Fibroblast of the aortic adventitia (primary cell): ENCODE data around the gene LEPROT. TPM values are rescaled to one million over a fixed set of nuclear protein-coding genes. Genes with fewer than 3 reads are reported as not detected.
A peak's percentile ranks its signal among the peaks of the same experiment; 100 is the strongest.
"Not testable (repeated sequence)": the region's sequence is repeated elsewhere in the genome, so short reads cannot be mapped to it uniquely, and the experiment has no call there.

Source experiments
- DNase-seq: peaks from one replicate; pipeline ENCODE4 v3.0.0-alpha.2; 2010; ENCODE audit warnings: low read depth
- H3K4me3 ChIP-seq: 2 replicates; pipeline ENCODE4 v1.5.1; 2011; ENCODE audit warnings: low read depth, mild to moderate bottlenecking, control low read depth, low read length, moderate library complexity
- CTCF ChIP-seq: IDR thresholded peaks from 2 replicates; pipeline ENCODE4 v1.5.1; 2011; ENCODE audit warnings: mild to moderate bottlenecking, low read length, control low read depth, inconsistent platforms; ENCODE audit not compliant: insufficient read depth
- total RNA-seq: library from RNA; depleted of rRNA; stranded (reverse); fragments of >200 nt; gene quantifications from 2 replicates; pipeline ENCODE4 v1.2.3, GENCODE V29; 2012; ENCODE audit warnings: low replicate concordance

The LEPROT gene
- total RNA-seq, 1 donor = 65.4 TPM

DNA sequence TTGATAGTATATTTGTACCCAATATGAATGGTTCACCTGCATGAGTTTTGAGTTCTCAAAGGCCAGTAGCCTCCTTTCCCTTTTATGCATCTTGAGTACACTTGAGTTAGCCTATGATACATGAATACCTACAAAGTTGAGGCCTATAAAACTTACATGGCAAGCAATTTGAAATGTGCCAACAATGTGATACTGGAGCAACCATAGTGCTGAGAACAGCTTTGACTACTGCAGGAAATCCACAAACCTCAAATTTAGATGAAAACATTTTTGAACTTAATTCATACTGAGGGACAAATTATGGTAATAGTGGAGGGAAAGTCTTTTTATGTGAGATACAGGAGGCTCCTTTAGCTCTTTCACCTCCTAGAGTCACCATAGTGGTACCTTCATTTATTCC lies 37.4 kb downstream of the LEPROT start:
- no peak overlapping the region for H3K4me3 ChIP-seq
- no peak for DNase-seq
- no peak for TF ChIP-seq CTCF

DNA sequence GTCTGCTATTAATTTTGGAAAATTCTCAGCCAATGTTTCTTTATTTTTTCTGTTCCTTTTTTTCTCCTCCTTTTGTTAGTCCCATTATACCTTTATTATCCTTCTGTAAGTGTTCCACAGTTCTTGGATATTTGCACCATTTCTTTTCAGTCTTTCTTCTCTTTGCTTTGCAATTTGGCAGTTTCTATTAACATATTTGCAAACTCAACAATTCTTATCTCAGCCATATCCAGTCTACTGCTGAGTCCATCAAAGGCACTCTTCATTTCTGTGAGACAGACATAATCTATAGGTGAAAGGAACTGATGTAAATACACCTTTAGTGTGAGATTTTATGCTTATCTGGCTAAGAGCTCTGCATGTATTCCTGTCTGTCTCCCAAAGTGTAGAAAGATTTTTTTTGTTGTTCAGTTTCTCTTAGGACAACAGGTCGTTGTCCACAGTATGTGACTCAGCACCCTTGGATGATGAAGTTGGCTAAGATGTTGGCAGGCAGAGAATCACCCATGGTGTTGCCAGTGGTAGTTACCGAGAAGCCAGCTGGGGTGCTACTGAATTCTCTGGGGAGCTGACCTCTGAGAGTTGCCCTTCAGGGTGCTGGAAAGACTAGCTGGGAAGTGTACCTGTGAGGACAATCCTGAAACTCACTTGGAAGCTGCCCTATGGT lies 38.4 kb downstream of the LEPROT start:
- TF ChIP-seq CTCF = no peak
- DNase-seq = no peak
- no peak overlapping the region for H3K4me3 ChIP-seq

- TF ChIP-seq CTCF = peak; percentile 58
- DNase-seq = peak; percentile 44
- no peak overlapping the region for H3K4me3 ChIP-seq
These were observed 38.9 kb downstream of the LEPROT start for GRCh38 chr1:65459397-65459768.

- DNase-seq, H3K4me3 ChIP-seq: not testable (repeated sequence)
These were observed 45.4 kb downstream of the LEPROT start for GRCh38 chr1:65465837-65466236.

GRCh38 chr1:65467536-65467935 lies 47.1 kb downstream of the LEPROT start:
- no peak for TF ChIP-seq CTCF
- no peak for DNase-seq
- H3K4me3 ChIP-seq = no peak overlapping the region

DNA sequence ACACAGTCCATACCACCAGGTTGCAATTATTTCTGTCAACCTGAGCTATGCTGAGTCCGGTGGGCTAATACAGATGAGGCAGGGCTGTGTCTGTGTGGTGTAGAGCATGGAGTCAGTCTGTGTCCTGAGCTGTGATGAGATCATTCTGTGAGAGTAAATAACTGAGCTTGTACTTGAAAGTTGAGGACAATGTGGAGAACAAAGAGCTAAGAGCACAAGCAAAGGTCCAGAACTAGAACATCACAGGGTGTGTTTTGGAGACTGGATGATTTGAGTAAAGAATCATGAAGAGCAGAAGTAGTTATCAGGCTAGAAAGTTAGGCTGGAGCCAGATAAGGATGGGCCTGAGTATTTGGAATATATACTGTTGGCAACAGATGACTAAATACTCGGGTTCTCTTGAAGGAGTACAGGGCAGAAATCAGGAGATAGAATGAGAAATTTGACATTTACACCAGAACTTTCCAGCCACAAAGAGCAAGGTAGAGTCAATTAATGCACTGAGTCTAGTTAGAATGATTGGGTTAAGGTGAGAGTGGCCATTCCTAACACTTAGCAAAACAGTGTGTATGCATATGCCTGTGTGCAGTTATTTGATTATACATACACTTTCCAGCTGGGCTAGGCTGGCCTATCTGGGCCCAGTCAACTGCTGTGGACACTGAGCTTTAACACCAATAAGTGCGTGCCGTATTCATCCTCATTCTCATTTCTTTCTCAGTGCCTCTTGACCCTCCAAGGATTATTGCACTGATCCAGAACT lies 48.8 kb downstream of the LEPROT start:
- DNase-seq = no peak
- H3K4me3 ChIP-seq = no peak overlapping the region
- TF ChIP-seq CTCF = no peak

DNA sequence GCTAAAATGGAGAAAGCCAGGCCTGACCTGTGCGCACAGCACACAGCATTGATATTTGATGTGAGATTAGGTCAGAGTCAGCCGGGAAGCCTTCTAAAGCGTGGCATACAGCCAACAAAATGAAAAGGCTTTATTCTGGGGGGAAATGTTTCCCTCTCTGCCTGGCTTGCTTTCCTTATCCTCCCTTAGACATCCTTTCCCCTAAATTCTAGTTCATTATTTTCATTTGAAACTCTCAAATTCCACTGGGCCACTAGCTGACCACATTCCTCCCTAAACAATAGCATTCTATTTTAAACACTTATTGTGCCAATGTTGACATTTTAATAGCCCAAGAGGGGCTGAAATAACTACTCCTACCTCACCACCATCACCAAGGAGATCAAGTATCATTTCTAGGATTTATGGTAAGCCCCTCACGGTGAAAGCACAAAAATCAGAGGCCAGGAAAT lies 49.4 kb downstream of the LEPROT start:
- TF ChIP-seq CTCF = no peak
- H3K4me3 ChIP-seq = no peak overlapping the region
- peak; percentile 82 for DNase-seq
